Stimulated activated CD4-positive, alpha-beta T cell treated with anti-CD3 and anti-CD28 coated beads, TNF-alpha, amount 100 ng/mL, for 4 hours (primary cell): Measurements from ENCODE around the gene ACTRT2.

Source experiments
- DNase-seq, 3 experiments: peaks; one replicate each; pipeline ENCODE4 v3.0.0-alpha.2; 2020; ENCODE audit warnings: low read depth in 3 of 3

Gene ACTRT2

GRCh38 chr1:3018051-3018471 lies 3.2 kb upstream of the ACTRT2 start:
- DNase-seq, result no peak

- no peak for DNase-seq
Measured at GRCh38 chr1:3018576-3018975, 2.7 kb upstream of the ACTRT2 start.

GRCh38 chr1:3019007-3019515 lies 2.2 kb upstream of the ACTRT2 start:
- no peak for DNase-seq

- DNase-seq, result no peak
Measured at GRCh38 chr1:3019516-3020051, 1.7 kb upstream of the ACTRT2 start.

- no peak for DNase-seq
Measured at GRCh38 chr1:3020263-3020909, 881 bp upstream of the ACTRT2 start.

- DNase-seq, result no peak
Measured at GRCh38 chr1:3021801-3022401, 634 bp downstream of the ACTRT2 start.

- DNase-seq, result no peak
Measured at GRCh38 chr1:3022511-3022973, 1.3 kb downstream of the ACTRT2 start.

GRCh38 chr1:3022976-3023375 lies 1.7 kb downstream of the ACTRT2 start:
- DNase-seq, result no peak

- DNase-seq, result no peak
Measured at GRCh38 chr1:3024019-3024418, 2.8 kb downstream of the ACTRT2 start.

GRCh38 chr1:3024588-3024987 lies 3.3 kb downstream of the ACTRT2 start:
- DNase-seq, result no peak

GRCh38 chr1:3026124-3026523 lies 4.9 kb downstream of the ACTRT2 start:
- DNase-seq, result no peak

GRCh38 chr1:3026581-3027391 lies 5.5 kb downstream of the ACTRT2 start:
- DNase-seq, result no peak

- no peak for DNase-seq
Measured at GRCh38 chr1:3027611-3028371, 6.5 kb downstream of the ACTRT2 start.

- DNase-seq, result no peak
Measured at GRCh38 chr1:3028531-3029282, 7.4 kb downstream of the ACTRT2 start.

- no peak for DNase-seq
Measured at GRCh38 chr1:3029481-3029961, 8.3 kb downstream of the ACTRT2 start.

- DNase-seq, result no peak
Measured at GRCh38 chr1:3029991-3030662, 8.9 kb downstream of the ACTRT2 start.

GRCh38 chr1:3030663-3031381 lies 9.6 kb downstream of the ACTRT2 start:
- DNase-seq, result no peak

- no peak for DNase-seq
Measured at GRCh38 chr1:3031401-3032221, 10.3 kb downstream of the ACTRT2 start.
